HCT116 (cell line): ENCODE measurements around the gene CFAP77. TPM values are rescaled to one million over a fixed set of nuclear protein-coding genes. Genes with fewer than 3 reads are reported as not detected.

Source experiments
- ATAC-seq: fragments of 200-7000 bp; cut with Tn5 transposase; 2 replicates; pipeline ENCODE4 v1.9.1; 2020; ENCODE audit warnings: mild to moderate bottlenecking, moderate library complexity
- BruUV-seq: library from RNA; stranded (reverse); fragments of 400-500 nt; replicated peaks from 2 replicates; lab custom pipeline; 2021; lab: Mats Ljungman, UMichigan
- CTCF ChIA-PET: fragments of 300-600 bp; sonication (Branson Sonifier 250); formaldehyde crosslinking; loops from one replicate; lab custom pipeline; 2021; ENCODE audit warnings: antibody characterized with exemption; lab: Charles Lee
- POLR2A ChIA-PET: fragments of 300-600, 350-600 bp; sonication (Branson Sonifier 250); formaldehyde crosslinking; loops from one replicate; lab custom pipeline; 2021; ENCODE audit warnings: antibody characterized with exemption; lab: Charles Lee
- RAD21 ChIA-PET, 2 experiments: fragments of 300-600 bp; sonication (Branson Sonifier 250); formaldehyde crosslinking; loops; one replicate each; lab custom pipeline; 2023; ENCODE audit warnings: low total read pairs in 2 of 2; ENCODE audit not compliant: uncharacterized antibody in 2 of 2, unreplicated experiment in 2 of 2, low non-redundant PET in 1 of 2; lab: Charles Lee
- DNase-seq: peaks from one replicate; pipeline ENCODE4 v3.0.0-alpha.2; 2010; ENCODE audit warnings: low read depth, low spot score
- H2AFZ ChIP-seq: fragments of 200-600 bp; shearing (Covaris generic), sonication (generic); 2 replicates; pipeline ENCODE4 v1.6.1; 2017; ENCODE audit warnings: low read depth, mixed run types, mixed read lengths, antibody characterized with exemption, low read length; ENCODE audit not compliant: poor library complexity, severe bottlenecking
- H3K27ac ChIP-seq: 2 replicates; pipeline ENCODE4 v1.5.1; 2012; ENCODE audit warnings: low read depth, low read length
- H3K27me3 ChIP-seq: fragments of 200-600 bp; sonication (generic); 2 replicates; pipeline ENCODE4 v1.6.1; 2016; ENCODE audit warnings: mixed run types, low read length, mixed read lengths; ENCODE audit not compliant: insufficient read depth
- H3K36me3 ChIP-seq, 2 experiments: fragments of 200-500 bp in 1 of 2; fragments of 200-600 bp in 1 of 2; sonication (Bioruptor generic) in 1 of 2; sonication (generic) in 1 of 2; 2 replicates each; pipeline versions ENCODE4 v1.5.1 to v1.6.1; 2014 to 2016; ENCODE audit warnings: low read length in 2 of 2, inconsistent platforms in 1 of 2, mixed read lengths in 1 of 2, mixed run types in 1 of 2; ENCODE audit not compliant: insufficient read depth in 2 of 2, control insufficient read depth in 1 of 2
- H3K4me1 ChIP-seq, 2 experiments: fragments of 200-600 bp in 1 of 2; sonication (generic) in 1 of 2; 2 replicates each; pipeline versions ENCODE4 v1.5.1 to v1.6.1; 2012 to 2017; ENCODE audit warnings: low read length in 2 of 2, inconsistent platforms in 1 of 2, mild to moderate bottlenecking in 1 of 2, mixed read lengths in 1 of 2, mixed run types in 1 of 2, moderate library complexity in 1 of 2; ENCODE audit not compliant: insufficient read depth in 2 of 2, control insufficient read depth in 1 of 2
- H3K4me2 ChIP-seq: fragments of 200-600 bp; sonication (generic); 2 replicates; pipeline ENCODE4 v1.6.1; 2017; ENCODE audit warnings: mixed run types, low read length, mixed read lengths
- H3K4me3 ChIP-seq, 2 experiments: fragments of 200-600 bp in 1 of 2; sonication (generic) in 1 of 2; replicated peaks in 1 of 2; 2 replicates each; pipeline ENCODE4 v1.5.1; 2011 to 2016; ENCODE audit warnings: low read length in 2 of 2, control low read depth in 1 of 2, low read depth in 1 of 2, mild to moderate bottlenecking in 1 of 2, mixed read lengths in 1 of 2, mixed run types in 1 of 2
- H3K79me2 ChIP-seq: fragments of 200-600 bp; sonication (generic); 2 replicates; pipeline ENCODE4 v1.6.1; 2017; ENCODE audit warnings: mild to moderate bottlenecking, mixed run types, low read length, moderate library complexity, mixed read lengths; ENCODE audit not compliant: insufficient read depth
- H3K9ac ChIP-seq: fragments of 200-600 bp; sonication (generic); 2 replicates; pipeline ENCODE4 v1.6.1; 2016; ENCODE audit warnings: low read length, mixed read lengths
- H3K9me2 ChIP-seq: fragments of 200-600 bp; sonication (generic), shearing (Covaris generic); 2 replicates; pipeline ENCODE4 v1.6.1; 2017; ENCODE audit warnings: mixed run types, mild to moderate bottlenecking, moderate library complexity; ENCODE audit not compliant: insufficient read depth
- H3K9me3 ChIP-seq, 2 experiments: fragments of 200-500 bp in 1 of 2; fragments of 200-600 bp in 1 of 2; sonication (Bioruptor generic) in 1 of 2; sonication (generic) in 1 of 2; 2 replicates each; pipeline ENCODE4 v1.6.1; 2014 to 2017; ENCODE audit warnings: low read length in 2 of 2, mixed read lengths in 2 of 2, inconsistent platforms in 1 of 2, low read depth in 1 of 2, mild to moderate bottlenecking in 1 of 2, mixed run types in 1 of 2, moderate library complexity in 1 of 2; ENCODE audit not compliant: control insufficient read depth in 1 of 2, insufficient read depth in 1 of 2
- H4K20me1 ChIP-seq: fragments of 200-600 bp; sonication (generic), shearing (Covaris generic); 2 replicates; pipeline ENCODE4 v1.6.1; 2017; ENCODE audit warnings: mixed run types, mild to moderate bottlenecking, moderate library complexity; ENCODE audit not compliant: insufficient read depth
- CBX3 ChIP-seq: IDR thresholded peaks from 2 replicates; pipeline ENCODE4 v1.6.1; 2012; ENCODE audit warnings: low read depth
- CEBPB ChIP-seq: IDR thresholded peaks from 2 replicates; pipeline ENCODE4 v1.6.1; 2012; ENCODE audit warnings: low read depth
- EGR1 ChIP-seq: IDR thresholded peaks from 2 replicates; pipeline ENCODE4 v1.6.1; 2012; ENCODE audit warnings: low read depth
- ELF1 ChIP-seq: IDR thresholded peaks from 2 replicates; pipeline ENCODE4 v1.6.1; 2012; ENCODE audit warnings: low read depth, borderline replicate concordance
- EZH2phosphoT487 ChIP-seq: fragments of 200-600 bp; IDR thresholded peaks from 2 replicates; pipeline ENCODE4 v1.6.1; 2018; ENCODE audit warnings: antibody characterized with exemption, borderline replicate concordance
- JUND ChIP-seq: IDR thresholded peaks from 2 replicates; pipeline ENCODE4 v1.6.1; 2012
- POLR2A ChIP-seq: IDR thresholded peaks from 2 replicates; pipeline ENCODE4 v1.7.0; 2011; ENCODE audit warnings: borderline replicate concordance; ENCODE audit not compliant: insufficient read depth, insufficient read length; ENCODE audit errors: extremely low read depth
- RAD21 ChIP-seq: IDR thresholded peaks from 2 replicates; pipeline ENCODE4 v1.6.1; 2012; ENCODE audit warnings: low read depth, mild to moderate bottlenecking
- SIN3A ChIP-seq: IDR thresholded peaks from 2 replicates; pipeline ENCODE4 v1.6.1; 2012; ENCODE audit warnings: low read depth
- SRF ChIP-seq: IDR thresholded peaks from 2 replicates; pipeline ENCODE4 v1.6.1; 2012; ENCODE audit warnings: low read depth
- TCF7L2 ChIP-seq: IDR thresholded peaks from 2 replicates; pipeline ENCODE4 v1.7.0; 2011; ENCODE audit warnings: borderline replicate concordance, inconsistent platforms; ENCODE audit not compliant: insufficient read depth, insufficient read length; ENCODE audit errors: extremely low read depth
- YY1 ChIP-seq: IDR thresholded peaks from 2 replicates; pipeline ENCODE4 v1.6.1; 2011; ENCODE audit warnings: low read length, low read depth, moderate library complexity, mild to moderate bottlenecking; ENCODE audit not compliant: insufficient replicate concordance; ENCODE audit errors: extremely low read depth
- ZFX ChIP-seq: fragments of 450-650 bp; IDR thresholded peaks from 2 replicates; pipeline ENCODE4 v1.6.1; 2017
- intact Hi-C: fragments of 100-400 bp; cut with micrococcal nuclease; formaldehyde crosslinking; loops from 2 replicates; pipeline ENCODE4 v1.10.0; 2022
- total RNA-seq: library from RNA; stranded (reverse); gene quantifications from one replicate; pipeline ENCODE4 v1.2.1, GENCODE V29; 2021; ENCODE audit not compliant: unreplicated experiment
- TF ChIP-seq, protein P1 (sequence below): IDR thresholded peaks from 2 replicates; pipeline ENCODE4 v1.6.1; 2011; ENCODE audit warnings: mild to moderate bottlenecking, low read length, moderate library complexity; ENCODE audit not compliant: insufficient replicate concordance; ENCODE audit errors: extremely low read depth
- TF ChIP-seq, protein P2 (sequence below): IDR thresholded peaks from 2 replicates; pipeline ENCODE4 v1.6.1; 2012; ENCODE audit warnings: low read depth

Gene CFAP77
- total RNA-seq, 1 experiment from 2014 or later = 0.98 TPM

DNA sequence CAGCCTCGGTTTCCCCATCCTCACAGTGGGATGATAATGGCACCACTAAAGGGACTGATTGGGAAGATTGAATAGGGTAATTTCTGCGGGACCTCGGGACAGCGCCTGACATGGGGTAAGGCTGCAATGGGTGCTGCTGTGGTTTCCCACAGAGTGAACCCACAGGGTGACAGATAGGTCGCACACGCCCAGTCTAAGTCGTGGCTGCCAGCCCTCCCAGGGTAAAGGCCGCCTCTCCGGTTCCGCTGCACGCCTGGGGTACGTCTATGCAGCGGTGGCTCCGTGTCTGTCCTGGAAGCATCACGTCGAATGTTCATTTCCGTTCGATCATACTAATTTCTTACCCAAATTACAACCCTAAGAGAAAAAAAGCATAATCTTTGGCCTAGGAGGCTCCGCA lies 631 bp downstream of the CFAP77 start:
- Histone ChIP-seq H3K79me2 (peaks cover 6% of the 10 kb centered on the region), H3K9me3 (no peaks in the 10 kb centered on the region), H2AFZ (peak overlapping the region; percentile 76), H3K4me3 (peak overlapping the region; percentile 51 to 63), H3K9me2 (no peaks in the 10 kb centered on the region), H3K27ac (no peak overlapping the region; the same call in 1 of the 2 replicates), H4K20me1 (no peaks in the 10 kb centered on the region), H3K27me3 (peaks cover 10% of the 10 kb centered on the region; the same call in 1 of the 2 replicates), H3K4me2 (peak overlapping the region; percentile 91), H3K4me1 (peaks cover 19 to 37% of the 10 kb centered on the region in 2 experiments), H3K9ac (peak overlapping the region; percentile 61), H3K36me3 (no peaks in the 10 kb centered on the region)
- no peak for DNase-seq
- ChIA-PET RAD21 (interaction anchor here in 1 of 2 experiments (1.0 kb wide), 1 partner anchor 96 kb away, joined by 4 read pairs; no protein-coding TSS in a partner anchor), CTCF (interaction anchor here (0.6 to 1.0 kb wide), 5 partner anchors 8 to 998 kb away, joined by 3 to 5 read pairs (median 4); no protein-coding TSS in a partner anchor), POLR2A (interaction anchor here (0.8 kb wide), 1 partner anchor 562 kb away, joined by 6 read pairs; no protein-coding TSS in a partner anchor)
- ATAC-seq = peak; percentile 24; the same call in 1 of the 2 replicates
- no TSS peak for BruUV-seq
- intact Hi-C loops = loop anchor here (1.0 to 2.0 kb wide), 6 partner anchors 96 to 612 kb away; no protein-coding TSS in a partner anchor
- no peak for TF ChIP-seq TCF7L2
- no peak for TF ChIP-seq CEBPB
- no peak for TF ChIP-seq EZH2phosphoT487
- TF ChIP-seq, protein P1, sequence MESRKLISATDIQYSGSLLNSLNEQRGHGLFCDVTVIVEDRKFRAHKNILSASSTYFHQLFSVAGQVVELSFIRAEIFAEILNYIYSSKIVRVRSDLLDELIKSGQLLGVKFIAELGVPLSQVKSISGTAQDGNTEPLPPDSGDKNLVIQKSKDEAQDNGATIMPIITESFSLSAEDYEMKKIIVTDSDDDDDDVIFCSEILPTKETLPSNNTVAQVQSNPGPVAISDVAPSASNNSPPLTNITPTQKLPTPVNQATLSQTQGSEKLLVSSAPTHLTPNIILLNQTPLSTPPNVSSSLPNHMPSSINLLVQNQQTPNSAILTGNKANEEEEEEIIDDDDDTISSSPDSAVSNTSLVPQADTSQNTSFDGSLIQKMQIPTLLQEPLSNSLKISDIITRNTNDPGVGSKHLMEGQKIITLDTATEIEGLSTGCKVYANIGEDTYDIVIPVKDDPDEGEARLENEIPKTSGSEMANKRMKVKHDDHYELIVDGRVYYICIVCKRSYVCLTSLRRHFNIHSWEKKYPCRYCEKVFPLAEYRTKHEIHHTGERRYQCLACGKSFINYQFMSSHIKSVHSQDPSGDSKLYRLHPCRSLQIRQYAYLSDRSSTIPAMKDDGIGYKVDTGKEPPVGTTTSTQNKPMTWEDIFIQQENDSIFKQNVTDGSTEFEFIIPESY = no peak
- no peak for TF ChIP-seq SRF
- no peak for TF ChIP-seq SIN3A
- TF ChIP-seq EGR1 = no peak
- TF ChIP-seq ZFX = no peak
- TF ChIP-seq POLR2A = no peak
- no peak for TF ChIP-seq YY1
- TF ChIP-seq CBX3 = no peak
- TF ChIP-seq ELF1 = no peak
- TF ChIP-seq, protein P2, sequence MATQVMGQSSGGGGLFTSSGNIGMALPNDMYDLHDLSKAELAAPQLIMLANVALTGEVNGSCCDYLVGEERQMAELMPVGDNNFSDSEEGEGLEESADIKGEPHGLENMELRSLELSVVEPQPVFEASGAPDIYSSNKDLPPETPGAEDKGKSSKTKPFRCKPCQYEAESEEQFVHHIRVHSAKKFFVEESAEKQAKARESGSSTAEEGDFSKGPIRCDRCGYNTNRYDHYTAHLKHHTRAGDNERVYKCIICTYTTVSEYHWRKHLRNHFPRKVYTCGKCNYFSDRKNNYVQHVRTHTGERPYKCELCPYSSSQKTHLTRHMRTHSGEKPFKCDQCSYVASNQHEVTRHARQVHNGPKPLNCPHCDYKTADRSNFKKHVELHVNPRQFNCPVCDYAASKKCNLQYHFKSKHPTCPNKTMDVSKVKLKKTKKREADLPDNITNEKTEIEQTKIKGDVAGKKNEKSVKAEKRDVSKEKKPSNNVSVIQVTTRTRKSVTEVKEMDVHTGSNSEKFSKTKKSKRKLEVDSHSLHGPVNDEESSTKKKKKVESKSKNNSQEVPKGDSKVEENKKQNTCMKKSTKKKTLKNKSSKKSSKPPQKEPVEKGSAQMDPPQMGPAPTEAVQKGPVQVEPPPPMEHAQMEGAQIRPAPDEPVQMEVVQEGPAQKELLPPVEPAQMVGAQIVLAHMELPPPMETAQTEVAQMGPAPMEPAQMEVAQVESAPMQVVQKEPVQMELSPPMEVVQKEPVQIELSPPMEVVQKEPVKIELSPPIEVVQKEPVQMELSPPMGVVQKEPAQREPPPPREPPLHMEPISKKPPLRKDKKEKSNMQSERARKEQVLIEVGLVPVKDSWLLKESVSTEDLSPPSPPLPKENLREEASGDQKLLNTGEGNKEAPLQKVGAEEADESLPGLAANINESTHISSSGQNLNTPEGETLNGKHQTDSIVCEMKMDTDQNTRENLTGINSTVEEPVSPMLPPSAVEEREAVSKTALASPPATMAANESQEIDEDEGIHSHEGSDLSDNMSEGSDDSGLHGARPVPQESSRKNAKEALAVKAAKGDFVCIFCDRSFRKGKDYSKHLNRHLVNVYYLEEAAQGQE = no peak
- no peak for TF ChIP-seq RAD21
- TF ChIP-seq JUND = no peak
